Stimulated activated CD4-positive, alpha-beta T cell treated with anti-CD3 and anti-CD28 coated beads, Interleukin-4, amount 100 ng/mL, for 24 hours (primary cell): ENCODE results near the gene CASK.

Experiments
- DNase-seq: peaks from one replicate; pipeline ENCODE4 v3.0.0-alpha.2; 2020

Gene CASK

GRCh38 chrX:41923211-41923977 is at the start of gene CASK:
Gene CASK, minus strand, starts transcription at chrX:41923554. Its CDS starts 566 bp downstream, at chrX:41922988.
- peak; percentile 87 for DNase-seq

DNA sequence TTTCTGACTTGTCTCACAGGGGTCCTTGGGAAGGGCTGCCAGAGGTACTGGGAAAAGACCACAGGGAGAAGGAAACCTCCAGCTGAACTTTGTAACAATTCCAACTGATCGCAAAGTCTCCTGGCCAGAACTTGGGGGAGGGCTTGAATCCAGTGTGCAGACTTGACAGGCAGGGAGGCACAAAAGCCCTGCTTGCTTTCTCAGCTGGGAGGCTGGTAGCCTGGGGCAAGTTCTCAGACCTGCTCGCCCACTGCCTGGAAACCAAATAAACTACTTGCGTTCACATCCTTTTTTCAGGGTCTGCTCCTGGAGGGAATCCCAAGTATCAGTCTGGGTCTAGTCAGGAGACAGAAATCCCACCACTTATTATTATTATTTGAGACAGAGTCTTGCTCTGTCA is 48.0 kb upstream of the CASK start:
- DNase-seq = no peak

GRCh38 chrX:41970419-41970818 is 47.1 kb upstream of the CASK start:
- no peak for DNase-seq

- no peak for DNase-seq
Measured at GRCh38 chrX:41963348-41963747, 40.0 kb upstream of the CASK start.

- DNase-seq = no peak
Measured at GRCh38 chrX:41960142-41960541, 36.8 kb upstream of the CASK start.

DNA sequence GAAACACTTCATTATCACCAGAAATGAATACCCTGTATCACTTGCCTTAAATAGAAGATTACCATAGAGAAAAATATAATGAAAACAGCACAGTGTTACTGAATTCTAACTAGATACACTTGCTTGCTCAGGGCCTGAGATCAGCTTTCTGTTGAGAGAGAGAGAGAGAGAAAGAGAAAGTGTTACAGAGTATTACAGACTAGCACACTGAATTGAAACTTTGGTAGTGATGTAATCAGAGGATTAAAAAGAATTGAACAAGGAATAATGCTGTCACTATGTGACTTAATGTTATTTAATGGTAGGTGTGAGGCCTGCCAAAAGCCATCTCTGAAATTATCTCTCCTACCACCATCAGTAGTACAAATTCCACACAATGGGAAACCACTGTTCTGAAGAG is 35.5 kb upstream of the CASK start:
- no peak for DNase-seq

GRCh38 chrX:41956027-41956426 is 32.7 kb upstream of the CASK start:
- DNase-seq = no peak

- no peak for DNase-seq
Measured at GRCh38 chrX:41952102-41952501, 28.7 kb upstream of the CASK start.

- no peak for DNase-seq
Measured at GRCh38 chrX:41946989-41947612, 23.7 kb upstream of the CASK start.

GRCh38 chrX:41946235-41946634 is 22.9 kb upstream of the CASK start:
- DNase-seq = no peak

DNA sequence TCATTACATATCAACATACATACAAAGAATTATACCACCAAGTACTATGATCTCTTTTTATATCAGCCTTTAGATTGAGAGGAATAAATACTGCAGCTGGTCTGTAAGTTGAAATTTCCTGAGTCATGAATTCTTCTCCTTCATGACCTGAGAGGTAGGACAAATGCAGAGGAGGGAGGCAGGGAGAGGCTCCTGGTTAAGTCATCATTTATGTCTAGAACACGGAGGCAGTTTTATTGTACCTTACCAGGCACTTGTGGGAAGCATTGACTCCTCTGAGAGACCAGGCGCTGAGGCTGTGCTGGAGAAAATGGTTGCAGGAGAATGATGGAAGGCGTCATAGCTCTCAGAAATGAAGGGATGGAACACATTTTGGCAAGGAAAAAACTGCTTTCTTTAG is 12.5 kb upstream of the CASK start:
- DNase-seq = no peak

DNA sequence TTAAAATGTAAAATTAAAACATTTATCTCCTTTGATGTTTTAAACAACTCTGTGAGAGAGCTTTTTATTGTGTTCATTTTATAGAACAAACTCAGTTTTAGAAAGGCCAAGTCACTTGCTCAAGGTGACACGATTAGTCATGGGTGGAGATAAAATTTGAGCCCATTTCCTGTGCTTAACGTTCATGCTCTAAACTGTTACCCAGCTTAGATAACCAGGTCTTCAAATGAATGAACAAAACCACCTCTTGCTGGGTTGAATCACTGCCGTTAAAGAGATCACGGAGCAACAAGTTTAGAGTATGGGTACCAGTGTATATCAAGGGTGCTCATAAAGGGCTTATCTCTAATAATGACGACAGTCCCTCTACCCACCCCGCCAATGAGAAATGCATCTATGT is 10.2 kb upstream of the CASK start:
- DNase-seq = no peak

DNA sequence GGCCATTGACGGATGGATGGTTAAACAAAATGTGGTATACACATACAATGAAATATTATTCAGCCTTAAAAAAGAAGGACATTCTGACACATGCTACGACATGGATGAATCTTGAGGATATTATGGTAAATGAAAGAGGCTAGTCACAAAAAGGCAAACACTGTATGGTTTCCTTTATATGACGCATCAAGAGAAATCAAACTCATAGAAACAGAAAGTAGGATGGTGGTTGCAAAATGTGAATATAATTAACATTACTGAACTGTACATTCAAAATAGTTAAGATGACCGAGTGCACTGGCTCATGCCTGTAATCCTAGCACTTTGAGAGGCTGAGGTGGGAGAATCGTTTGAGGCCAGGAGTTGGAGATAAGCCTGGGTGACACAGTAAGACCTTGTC is 9.5 kb upstream of the CASK start:
- DNase-seq = no peak

DNA sequence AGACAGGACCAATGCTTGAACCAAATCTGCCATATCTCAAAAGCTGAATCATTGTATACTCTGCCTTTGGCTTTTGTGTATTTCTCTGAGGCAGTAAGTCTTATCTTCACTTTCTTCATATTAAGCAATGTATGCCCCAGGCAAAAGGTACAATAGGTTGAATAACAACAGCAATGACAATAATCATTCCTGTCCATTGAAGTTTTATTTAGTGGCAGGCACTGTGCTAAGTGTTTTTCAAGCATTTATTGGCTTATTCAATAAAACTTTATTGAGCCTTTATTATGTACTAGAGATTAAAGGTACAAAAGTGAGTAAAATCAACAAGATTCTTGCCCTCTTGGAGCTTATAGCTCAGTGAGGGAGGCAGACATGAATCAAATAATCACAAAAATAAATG is 8.2 kb upstream of the CASK start:
- DNase-seq = no peak

- peak; percentile 37 for DNase-seq
Measured at GRCh38 chrX:41923978-41924683, 777 bp upstream of the CASK start.

- DNase-seq = peak; percentile 8
Measured at GRCh38 chrX:41922431-41923151, 763 bp downstream of the CASK start.

GRCh38 chrX:41921492-41922430 is 1.6 kb downstream of the CASK start:
- peak; percentile 51 for DNase-seq

DNA sequence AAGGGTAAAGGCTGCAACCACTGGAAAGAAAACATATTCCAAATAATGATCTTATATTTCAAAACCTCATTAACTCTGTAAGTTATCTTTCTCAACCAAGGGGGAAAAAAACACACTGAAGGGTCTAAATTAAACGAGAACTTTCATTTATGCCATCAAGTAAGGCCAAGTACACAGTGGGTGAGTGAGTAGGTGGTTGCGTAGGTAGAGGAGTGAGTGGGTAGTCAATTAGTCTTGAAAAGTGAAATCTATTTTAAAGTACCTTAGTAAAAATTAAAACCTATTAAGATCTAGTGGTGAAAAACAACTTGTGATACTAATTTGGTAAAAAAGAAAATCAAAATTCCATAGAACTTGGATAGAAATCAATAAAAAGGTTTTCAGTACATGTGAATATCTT is 3.5 kb downstream of the CASK start:
- no peak for DNase-seq

- DNase-seq = no peak
Measured at GRCh38 chrX:41917517-41917916, 5.8 kb downstream of the CASK start.

DNA sequence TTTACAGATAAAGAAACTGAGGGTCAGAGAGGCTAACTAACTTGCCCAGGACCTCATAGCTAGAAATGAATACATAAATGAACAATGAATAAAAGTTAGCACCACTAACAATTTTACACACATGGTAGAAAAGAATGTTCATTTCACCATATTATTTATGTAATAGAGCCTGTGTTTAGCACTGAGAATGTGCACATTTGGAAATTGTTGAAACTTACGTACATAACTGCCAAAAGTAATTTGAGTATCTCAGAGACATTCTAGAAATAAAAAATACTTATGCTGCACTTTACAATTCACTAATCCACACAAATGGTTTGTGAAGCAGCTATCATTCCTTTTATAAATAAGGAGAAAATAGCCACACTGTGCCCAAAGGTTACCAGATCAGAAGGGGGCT is 9.9 kb downstream of the CASK start:
- no peak for DNase-seq

- DNase-seq = no peak
Measured at GRCh38 chrX:41912923-41913322, 10.4 kb downstream of the CASK start.

DNA sequence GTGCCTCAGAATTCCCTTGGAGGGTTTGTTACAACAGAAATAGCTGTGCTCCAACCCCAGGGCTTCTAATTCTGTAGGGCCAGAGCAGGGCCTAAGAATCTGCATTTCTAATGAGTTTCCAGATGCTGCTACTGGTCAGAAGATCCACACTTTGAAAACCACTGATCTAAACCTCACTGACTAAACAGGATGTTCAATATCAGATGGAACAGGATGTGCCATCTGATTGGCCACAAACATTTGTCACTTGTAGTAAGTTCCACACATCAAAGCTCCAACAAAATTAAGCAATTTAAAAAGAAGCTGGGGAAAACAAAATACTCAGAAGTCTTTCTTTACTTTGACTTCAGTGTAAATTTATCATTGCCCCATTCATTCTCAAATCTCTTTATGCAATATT is 14.3 kb downstream of the CASK start:
- DNase-seq = no peak
